K562 (cell line): Measurements from ENCODE around the gene PFAS. TPM values are rescaled to one million over a fixed set of nuclear protein-coding genes. Genes with fewer than 3 reads are reported as not detected.

ENCODE experiments used
- ADNP ChIP-seq: fragments of 200-800 bp; sonication (Bioruptor generic); IDR thresholded peaks from 2 replicates; pipeline ENCODE4 v1.6.1; 2016; ENCODE audit warnings: missing genetic modification characterization, missing compliant biosample characterization
- ATF6 ChIP-seq: sonication (generic); formaldehyde crosslinking; IDR thresholded peaks from 2 replicates; pipeline ENCODE4 v1.4.0; 2020; ENCODE audit warnings: mild to moderate bottlenecking, missing genetic modification reagents
- CC2D1A ChIP-seq: fragments of 450-650 bp; IDR thresholded peaks from 2 replicates; pipeline ENCODE4 v1.6.1; 2017; ENCODE audit warnings: mild to moderate bottlenecking
- DEAF1 ChIP-seq: fragments of 450-650 bp; formaldehyde crosslinking; IDR thresholded peaks from 2 replicates; pipeline ENCODE4 v1.4.0; 2020; ENCODE audit warnings: mild to moderate bottlenecking, moderate library complexity
- EHMT2 ChIP-seq: fragments of 450-650 bp; IDR thresholded peaks from 2 replicates; pipeline ENCODE4 v1.6.1; 2018; ENCODE audit warnings: antibody characterized with exemption
- FOXJ3 ChIP-seq: sonication (generic); formaldehyde crosslinking; IDR thresholded peaks from 2 replicates; pipeline ENCODE4 v1.4.0; 2020; ENCODE audit warnings: mild to moderate bottlenecking, missing genetic modification reagents
- HNRNPH1 ChIP-seq: fragments of 200-400 bp; formaldehyde crosslinking; optimal IDR thresholded peaks from 2 replicates; pipeline ENCODE3; 2017; ENCODE audit warnings: low read depth, mild to moderate bottlenecking, low read length, moderate library complexity
- KAT2B ChIP-seq: IDR thresholded peaks from one replicate; pipeline ENCODE4 v1.6.1; 2012; ENCODE audit warnings: low read depth, mild to moderate bottlenecking, control low read depth, inconsistent platforms, low read length, moderate library complexity
- L3MBTL2 ChIP-seq: fragments of 450-650 bp; IDR thresholded peaks from 2 replicates; pipeline ENCODE4 v1.6.1; 2016; ENCODE audit warnings: mild to moderate bottlenecking, moderate library complexity
- PKNOX1 ChIP-seq: fragments of 450-650 bp; IDR thresholded peaks from 2 replicates; pipeline ENCODE4 v1.6.1; 2016
- ZBTB33 ChIP-seq: sonication (generic); formaldehyde crosslinking; IDR thresholded peaks from 2 replicates; pipeline ENCODE4 v1.8.1; 2023; ENCODE audit warnings: mild to moderate bottlenecking, missing genetic modification reagents
- ZFP30 ChIP-seq: fragments of 250-450 bp; sonication (Bioruptor Pico); IDR thresholded peaks from 2 replicates; pipeline ENCODE4 v1.8.0; 2022; ENCODE audit warnings: moderate library complexity, mild to moderate bottlenecking, inconsistent platforms, borderline replicate concordance
- ZNF23 ChIP-seq: fragments of 250-450 bp; sonication (Bioruptor Pico); IDR thresholded peaks from 2 replicates; pipeline ENCODE4 v1.4.0; 2020; ENCODE audit warnings: mild to moderate bottlenecking
- ZNF583 ChIP-seq: fragments of 250-450 bp; sonication (Bioruptor Pico); IDR thresholded peaks from 2 replicates; pipeline ENCODE4 v1.4.0; 2020
- ZNF75A ChIP-seq: fragments of 450-650 bp; formaldehyde crosslinking; IDR thresholded peaks from 2 replicates; pipeline ENCODE4 v1.4.0; 2020; ENCODE audit warnings: mild to moderate bottlenecking
- polyA plus RNA-seq, 8 experiments: library from polyadenylated mRNA; depleted of rRNA in 4 of 8; stranded (reverse) in 5 of 8; unstranded in 3 of 8; fragments of >200 nt; fragmentation: Nextera tagmentation in 2 of 8; fragmentation: Illumina TruSeq in 1 of 8; extraction: Ambion mirVana in 2 of 8; extraction: Trizol in 1 of 8; gene quantifications; 2 replicates each; pipeline versions ENCODE4 v1.2.1 to v1.2.3, GENCODE V29; 2011 to 2014; ENCODE audit warnings: inconsistent platforms in 1 of 8, missing spikeins in 1 of 8
- total RNA-seq, 7 experiments: library from RNA; depleted of rRNA in 6 of 7; stranded (reverse); fragments of >200 nt in 6 of 7; fragmentation: Illumina TruSeq in 2 of 7; extraction: Trizol in 2 of 7; gene quantifications; 2 replicates each; pipeline versions ENCODE4 v1.2.1 to v1.2.3, GENCODE V29; 2011 to 2021; ENCODE audit warnings: low replicate concordance in 1 of 7
- TF ChIP-seq, protein P1 (sequence below): IDR thresholded peaks from 2 replicates; pipeline ENCODE4 v1.6.1; 2016; ENCODE audit warnings: missing genetic modification characterization, missing compliant biosample characterization
- TF ChIP-seq, protein P2 (sequence below), 2 experiments: IDR thresholded peaks; 2 replicates each; pipeline ENCODE4 v1.6.1; 2011; ENCODE audit warnings: borderline replicate concordance in 1 of 2, control low read depth in 1 of 2, low read depth in 1 of 2, low read length in 1 of 2, mild to moderate bottlenecking in 1 of 2, mixed read lengths in 1 of 2, moderate library complexity in 1 of 2; ENCODE audit not compliant: insufficient read depth in 1 of 2, insufficient read length in 1 of 2, poor library complexity in 1 of 2, severe bottlenecking in 1 of 2; ENCODE audit errors: extremely low read depth in 1 of 2

The PFAS gene
- total and polyA plus RNA-seq, 9 of the 15 experiments (the other 6 are each of a cell fraction or from before 2014, with no cell fraction given), result 11.6 to 131 (median 43.9) TPM

GRCh38 chr17:8222630-8223355, 26.3 kb upstream of the PFAS start (continued):
- TF ChIP-seq, protein P1, sequence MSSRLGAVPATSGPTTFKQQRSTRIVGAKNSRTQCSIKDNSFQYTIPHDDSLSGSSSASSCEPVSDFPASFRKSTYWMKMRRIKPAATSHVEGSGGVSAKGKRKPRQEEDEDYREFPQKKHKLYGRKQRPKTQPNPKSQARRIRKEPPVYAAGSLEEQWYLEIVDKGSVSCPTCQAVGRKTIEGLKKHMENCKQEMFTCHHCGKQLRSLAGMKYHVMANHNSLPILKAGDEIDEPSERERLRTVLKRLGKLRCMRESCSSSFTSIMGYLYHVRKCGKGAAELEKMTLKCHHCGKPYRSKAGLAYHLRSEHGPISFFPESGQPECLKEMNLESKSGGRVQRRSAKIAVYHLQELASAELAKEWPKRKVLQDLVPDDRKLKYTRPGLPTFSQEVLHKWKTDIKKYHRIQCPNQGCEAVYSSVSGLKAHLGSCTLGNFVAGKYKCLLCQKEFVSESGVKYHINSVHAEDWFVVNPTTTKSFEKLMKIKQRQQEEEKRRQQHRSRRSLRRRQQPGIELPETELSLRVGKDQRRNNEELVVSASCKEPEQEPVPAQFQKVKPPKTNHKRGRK (tag), result no peak
- TF ChIP-seq ATF6 (CRISPR knock-in tag), result no peak
- no peak for TF ChIP-seq ZBTB33 (CRISPR knock-in tag)
- no peak for TF ChIP-seq KAT2B
- TF ChIP-seq HNRNPH1, result no peak
- TF ChIP-seq ADNP, result peak; percentile 91
- no peak for TF ChIP-seq ZNF75A (CRISPR knock-in tag)
- TF ChIP-seq DEAF1, result no peak
- TF ChIP-seq ZNF583, result no peak
- no peak for TF ChIP-seq ZFP30 (CRISPR knock-in tag)
- no peak for TF ChIP-seq CC2D1A
- no peak for TF ChIP-seq PKNOX1
- no peak for TF ChIP-seq L3MBTL2
- no peak for TF ChIP-seq EHMT2
- TF ChIP-seq ZNF23, result no peak
- TF ChIP-seq, protein P2, sequence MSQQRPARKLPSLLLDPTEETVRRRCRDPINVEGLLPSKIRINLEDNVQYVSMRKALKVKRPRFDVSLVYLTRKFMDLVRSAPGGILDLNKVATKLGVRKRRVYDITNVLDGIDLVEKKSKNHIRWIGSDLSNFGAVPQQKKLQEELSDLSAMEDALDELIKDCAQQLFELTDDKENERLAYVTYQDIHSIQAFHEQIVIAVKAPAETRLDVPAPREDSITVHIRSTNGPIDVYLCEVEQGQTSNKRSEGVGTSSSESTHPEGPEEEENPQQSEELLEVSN (IDR thresholded peaks at IDR 0.05; ENCODE audit: borderline replicate concordance in 1 of 2, extremely low read depth in 1 of 2, insufficient read depth in 1 of 2, insufficient read length in 1 of 2, low read depth in 1 of 2, low read length in 1 of 2, poor library complexity in 1 of 2, severe bottlenecking in 1 of 2), result no peak
- TF ChIP-seq FOXJ3, result no peak
